Upper lobe of left lung (tissue), 6 donors: ENCODE results near the gene OR4D1. TPM values are rescaled to one million over a fixed set of nuclear protein-coding genes. Genes with fewer than 3 reads are reported as not detected.
"Not testable (repeated sequence)": the region's sequence is repeated elsewhere in the genome, so short reads cannot be mapped to it uniquely, and the experiment has no call there.

Experiments used
- ATAC-seq, 2 donors: fragments of 200-7000 bp; cut with Tn5 transposase; one replicate each; pipeline ENCODE4 v1.9.1; 2022; ENCODE audit warnings: mild to moderate bottlenecking in 2 of 2, moderate library complexity in 2 of 2; ENCODE audit not compliant: low FRiP score in 2 of 2
- DNase-seq, 2 donors: peaks; one replicate each; pipeline ENCODE4 v3.0.0-alpha.2; 2019 to 2020
- H3K27ac ChIP-seq, 4 donors: fragments of 200-600 bp; sonication (generic); one replicate each; pipeline ENCODE4 v1.5.1; 2016 to 2019
- H3K27me3 ChIP-seq, 4 donors: fragments of 200-600 bp; sonication (generic); one replicate each; pipeline ENCODE4 v1.5.1; 2017 to 2019
- H3K36me3 ChIP-seq, 4 donors: fragments of 200-600 bp; sonication (generic); one replicate each; pipeline ENCODE4 v1.5.1; 2016 to 2019
- H3K4me1 ChIP-seq, 4 donors: fragments of 200-600 bp; sonication (generic); one replicate each; pipeline ENCODE4 v1.5.1; 2018 to 2019
- H3K4me3 ChIP-seq, 4 donors: fragments of 200-600 bp; sonication (generic); one replicate each; pipeline ENCODE4 v1.5.1; 2017 to 2019; ENCODE audit warnings: mild to moderate bottlenecking in 2 of 4, moderate library complexity in 1 of 4
- H3K9me3 ChIP-seq, 4 donors: fragments of 200-600 bp; sonication (generic); one replicate each; pipeline ENCODE4 v1.5.1; 2018 to 2019
- CTCF ChIP-seq, 6 experiments: fragments of 450-650 bp in 4 of 6; fragments of 200-600 bp in 2 of 6; sonication (generic) in 2 of 6; IDR thresholded peaks; one replicate each; pipeline ENCODE4 v1.5.1; 2016 to 2019; ENCODE audit warnings: antibody characterized with exemption in 6 of 6
- EP300 ChIP-seq, 4 donors: sonication (generic); formaldehyde crosslinking; IDR thresholded peaks; one replicate each; pipeline ENCODE4 v1.5.1; 2017; ENCODE audit warnings: antibody characterized with exemption in 4 of 4, control low read depth in 2 of 4
- POLR2A ChIP-seq, 4 donors: fragments of 450-650 bp; IDR thresholded peaks; one replicate each; pipeline ENCODE4 v1.5.1; 2016 to 2017; ENCODE audit warnings: antibody characterized with exemption in 4 of 4, mild to moderate bottlenecking in 2 of 4
- POLR2AphosphoS5 ChIP-seq, 2 donors: sonication (generic); formaldehyde crosslinking; IDR thresholded peaks; one replicate each; pipeline ENCODE4 v1.5.1; 2017; ENCODE audit warnings: antibody characterized with exemption in 2 of 2
- WGBS, 2 donors: methylation state at CpG; one replicate each; pipeline ENCODE4 v1.1.5; 2017 to 2018; 5-methylcytosine and 5-hydroxymethylcytosine counted together
- total RNA-seq, 6 donors: library from RNA; depleted of rRNA in 4 of 6; stranded (reverse); fragments of >200 nt in 4 of 6; gene quantifications; one replicate each; pipeline versions ENCODE4 v1.1.0 to v1.2.1, GENCODE V29; 2016 to 2021
- donor health status: DM: no; HTN: no; CAD: no; lungs with moderate emphysema.
- donor health status: DM: no; HTN: yes; CAD: no; lungs with severe emphysema.

The OR4D1 gene
- total RNA-seq, 6 donors from 2014 or later = not detected

DNA sequence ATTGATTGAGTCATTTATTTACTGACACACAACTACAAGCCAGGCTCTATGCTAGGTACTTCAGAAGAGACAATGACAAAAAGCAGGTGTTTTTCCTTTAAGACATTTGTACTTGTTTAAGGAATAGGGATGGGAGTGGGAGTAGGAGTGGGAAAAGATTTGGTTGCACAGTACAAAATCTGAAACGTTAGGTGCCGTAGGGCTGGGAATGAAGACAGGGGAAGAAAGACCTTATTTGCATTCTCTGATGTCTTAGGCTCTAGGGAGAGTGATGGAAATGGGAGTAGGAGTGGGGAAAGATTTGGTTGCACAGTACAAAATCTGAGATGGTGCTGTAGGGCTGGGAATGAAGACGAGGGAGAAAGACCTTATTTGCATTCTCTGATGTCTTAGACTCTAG lies 28.7 kb upstream of the OR4D1 start:
- H3K27me3 ChIP-seq = no peaks in the 10 kb centered on the region
- H3K4me3 ChIP-seq = no peak overlapping the region
- H3K4me1 ChIP-seq = no peaks in the 10 kb centered on the region
- no peak for DNase-seq
- H3K36me3 ChIP-seq = no peaks in the 10 kb centered on the region
- H3K9me3 ChIP-seq = no peaks in the 10 kb centered on the region
- H3K27ac ChIP-seq = no peak overlapping the region
- ATAC-seq = no peak
- 62 to 71% methylated on average over 3 of the region's 3 CpGs for WGBS, 2 donors
- TF ChIP-seq EP300 (IDR thresholded peaks at IDR 0.05) (no peak), POLR2AphosphoS5 (IDR thresholded peaks at IDR 0.05) (no peak), CTCF (IDR thresholded peaks at IDR 0.05) (no peak), POLR2A (IDR thresholded peaks at IDR 0.05) (no peak)

GRCh38 chr17:58120195-58120822 lies 27.9 kb upstream of the OR4D1 start:
- no peaks in the 10 kb centered on the region for H3K27me3 ChIP-seq
- no peaks in the 10 kb centered on the region for H3K4me1 ChIP-seq
- ATAC-seq (no peak), DNase-seq (no peak)
- no peaks in the 10 kb centered on the region for H3K9me3 ChIP-seq
- H3K4me3 ChIP-seq = no peak overlapping the region
- 17 to 22% methylated on average over 7 of the region's 7 CpGs for WGBS, 2 donors
- no peak for TF ChIP-seq POLR2AphosphoS5 (IDR thresholded peaks at IDR 0.05)
- no peak for TF ChIP-seq CTCF (IDR thresholded peaks at IDR 0.05)
- TF ChIP-seq EP300 (IDR thresholded peaks at IDR 0.05) = no peak
- no peak for TF ChIP-seq POLR2A (IDR thresholded peaks at IDR 0.05)
- H3K27ac ChIP-seq = no peak overlapping the region
- no peaks in the 10 kb centered on the region for H3K36me3 ChIP-seq

GRCh38 chr17:58121925-58122324 lies 26.3 kb upstream of the OR4D1 start:
- 52 to 58% methylated on average over 5 of the region's 5 CpGs for WGBS, 2 donors
- DNase-seq (no peak), ATAC-seq (no peak)
- Histone ChIP-seq H3K4me3 (no peak overlapping the region), H3K36me3 (no peaks in the 10 kb centered on the region), H3K27me3 (no peaks in the 10 kb centered on the region), H3K9me3 (no peaks in the 10 kb centered on the region), H3K4me1 (no peaks in the 10 kb centered on the region), H3K27ac (no peak overlapping the region)
- TF ChIP-seq CTCF (IDR thresholded peaks at IDR 0.05) = peak in 1 of 6 experiments; percentile 25
- no peak for TF ChIP-seq POLR2AphosphoS5 (IDR thresholded peaks at IDR 0.05)

GRCh38 chr17:58127846-58128245 lies 20.3 kb upstream of the OR4D1 start:
- no peaks in the 10 kb centered on the region for H3K27me3 ChIP-seq
- H3K36me3 ChIP-seq = no peaks in the 10 kb centered on the region
- no peak for ATAC-seq
- H3K27ac ChIP-seq = no peak overlapping the region
- WGBS, 2 donors = 40 to 42% methylated on average over 1 of the region's 1 CpG
- TF ChIP-seq POLR2AphosphoS5 (IDR thresholded peaks at IDR 0.05) (no peak), CTCF (IDR thresholded peaks at IDR 0.05) (no peak), POLR2A (IDR thresholded peaks at IDR 0.05) (no peak), EP300 (IDR thresholded peaks at IDR 0.05) (no peak)
- H3K4me3 ChIP-seq = no peak overlapping the region
- H3K9me3 ChIP-seq = no peaks in the 10 kb centered on the region
- DNase-seq = no peak
- no peaks in the 10 kb centered on the region for H3K4me1 ChIP-seq

GRCh38 chr17:58132697-58133096 lies 15.5 kb upstream of the OR4D1 start:
- not testable (repeated sequence) for H3K27me3 ChIP-seq, DNase-seq, H3K4me1 ChIP-seq, ATAC-seq, H3K27ac ChIP-seq, H3K9me3 ChIP-seq, H3K36me3 ChIP-seq, H3K4me3 ChIP-seq
- 93% methylated on average over 5 of the region's 5 CpGs for WGBS, 2 donors
